Activated naive CD8-positive, alpha-beta T cell treated with anti-CD3 and anti-CD28 coated beads for 36 hours (primary cell): Measurements from ENCODE around the gene MAGI1. TPM values are rescaled to one million over a fixed set of nuclear protein-coding genes. Genes with fewer than 3 reads are reported as not detected.
A peak's percentile ranks its signal among the peaks of the same experiment; 100 is the strongest.

Source experiments
- DNase-seq: peaks from one replicate; pipeline ENCODE4 v3.0.0; 2021
- H3K27ac Mint-ChIP-seq: one replicate; pipeline ENCODE4 v1.8.0; 2022; ENCODE audit warnings: mild to moderate bottlenecking, moderate library complexity, mixed read lengths
- H3K27me3 Mint-ChIP-seq: one replicate; pipeline ENCODE4 v1.8.0; 2022; ENCODE audit warnings: mild to moderate bottlenecking, mixed read lengths
- H3K36me3 Mint-ChIP-seq: one replicate; pipeline ENCODE4 v1.8.0; 2021; ENCODE audit warnings: mild to moderate bottlenecking, mixed read lengths
- H3K4me1 Mint-ChIP-seq: one replicate; pipeline ENCODE4 v1.8.0; 2021; ENCODE audit warnings: mixed read lengths
- H3K4me3 Mint-ChIP-seq: one replicate; pipeline ENCODE4 v1.8.0; 2022; ENCODE audit warnings: mild to moderate bottlenecking, moderate library complexity, mixed read lengths
- H3K9me3 Mint-ChIP-seq: one replicate; pipeline ENCODE4 v1.8.0; 2022; ENCODE audit warnings: mixed read lengths
- total RNA-seq, 2 experiments: library from RNA; stranded (reverse); gene quantifications; one replicate each; pipeline ENCODE4 v1.2.3, GENCODE V29; 2021

Gene MAGI1
- total RNA-seq, 2 experiments from 2014 or later = 0.12 to 0.16 TPM

DNA sequence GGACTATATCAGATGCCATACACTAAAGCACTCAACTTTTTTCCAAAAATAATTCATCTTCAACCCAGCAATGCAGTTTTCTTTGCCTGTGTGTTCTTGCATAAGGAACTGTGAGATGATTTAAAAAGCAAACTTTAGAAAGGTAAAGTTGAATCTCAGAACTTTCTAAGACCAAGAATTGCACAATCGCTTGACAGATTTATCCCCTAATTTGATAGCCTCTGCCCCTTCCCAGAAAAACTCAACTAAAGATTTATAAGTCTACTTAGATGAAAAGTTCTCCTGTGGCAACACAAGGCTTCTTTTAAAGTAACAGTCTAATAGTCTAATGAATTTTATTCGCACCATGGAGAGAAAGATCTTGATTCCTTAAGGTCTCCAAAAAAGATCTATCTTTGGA lies 259.3 kb downstream of the MAGI1 start:
- H3K9me3 Mint-ChIP-seq = no peaks in the 10 kb centered on the region
- no peak overlapping the region for H3K4me3 Mint-ChIP-seq
- no peaks in the 10 kb centered on the region for H3K27me3 Mint-ChIP-seq
- H3K36me3 Mint-ChIP-seq = no peaks in the 10 kb centered on the region
- no peak overlapping the region for H3K27ac Mint-ChIP-seq
- H3K4me1 Mint-ChIP-seq = no peaks in the 10 kb centered on the region
- no peak for DNase-seq

DNA sequence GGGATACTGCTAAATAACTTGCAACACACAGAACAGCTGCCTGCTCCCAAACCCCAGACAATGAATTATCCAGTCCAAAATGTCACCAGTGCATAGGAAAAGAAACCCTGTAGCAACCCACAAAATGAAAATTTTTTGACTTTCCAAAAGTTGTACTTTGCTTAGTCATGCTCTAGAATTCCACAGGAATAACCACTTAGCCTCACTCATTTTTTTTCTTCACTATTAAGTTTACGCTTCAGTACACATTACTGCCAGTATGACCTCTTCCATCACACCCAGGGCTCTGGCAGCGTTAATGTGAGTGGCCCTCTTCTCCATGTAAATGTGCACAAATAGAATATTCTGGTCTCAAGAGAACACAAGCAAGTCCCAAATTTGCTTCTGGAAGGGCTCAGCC lies 259.8 kb downstream of the MAGI1 start:
- Mint-ChIP-seq H3K27ac (no peak overlapping the region), H3K36me3 (no peaks in the 10 kb centered on the region), H3K4me3 (no peak overlapping the region), H3K9me3 (no peaks in the 10 kb centered on the region), H3K27me3 (no peaks in the 10 kb centered on the region), H3K4me1 (no peaks in the 10 kb centered on the region)
- no peak for DNase-seq

DNA sequence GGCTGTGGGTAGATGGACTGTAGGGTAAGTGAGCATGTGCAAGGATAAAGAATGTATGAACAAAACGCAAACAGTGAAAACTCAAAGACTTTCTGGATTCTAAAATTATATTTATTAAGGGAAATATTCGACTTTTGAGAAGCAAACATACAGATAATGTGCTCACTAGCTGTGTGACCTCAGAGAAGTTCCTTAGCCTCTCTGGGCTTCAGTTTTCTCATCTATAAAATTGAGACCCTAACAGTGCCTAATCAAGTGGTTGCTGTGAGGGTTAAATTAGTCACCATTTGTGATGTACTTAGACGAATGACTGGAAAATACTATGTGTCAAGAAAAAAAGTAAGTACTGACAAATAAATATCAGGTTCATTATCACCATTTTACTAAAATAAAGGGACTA lies 261.7 kb downstream of the MAGI1 start:
- H3K27ac Mint-ChIP-seq = no peak overlapping the region
- DNase-seq = no peak
- H3K9me3 Mint-ChIP-seq = no peaks in the 10 kb centered on the region
- H3K36me3 Mint-ChIP-seq = no peaks in the 10 kb centered on the region
- no peaks in the 10 kb centered on the region for H3K27me3 Mint-ChIP-seq
- H3K4me1 Mint-ChIP-seq = no peaks in the 10 kb centered on the region
- H3K4me3 Mint-ChIP-seq = no peak overlapping the region

DNA sequence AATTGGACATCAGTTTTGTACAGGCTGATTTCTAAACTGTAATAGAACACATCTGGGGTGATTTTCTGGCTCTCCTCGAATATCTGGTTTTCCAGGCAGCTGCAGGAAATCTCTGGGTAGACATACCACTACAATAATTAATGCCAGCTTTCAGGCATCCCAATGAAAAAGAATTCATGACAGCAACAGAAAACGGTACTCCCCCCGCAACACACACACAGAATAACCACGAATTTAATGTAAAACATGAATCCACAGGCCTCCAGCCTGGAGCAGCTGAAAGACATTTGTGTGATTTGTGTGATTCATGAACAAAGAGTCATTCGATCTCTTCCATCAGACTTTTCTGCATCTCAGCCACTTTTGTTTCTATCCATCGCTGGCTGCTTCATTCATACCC lies 262.2 kb downstream of the MAGI1 start:
- H3K27me3 Mint-ChIP-seq = no peaks in the 10 kb centered on the region
- no peaks in the 10 kb centered on the region for H3K4me1 Mint-ChIP-seq
- no peak for DNase-seq
- no peaks in the 10 kb centered on the region for H3K36me3 Mint-ChIP-seq
- no peak overlapping the region for H3K27ac Mint-ChIP-seq
- no peak overlapping the region for H3K4me3 Mint-ChIP-seq
- H3K9me3 Mint-ChIP-seq = no peaks in the 10 kb centered on the region

DNA sequence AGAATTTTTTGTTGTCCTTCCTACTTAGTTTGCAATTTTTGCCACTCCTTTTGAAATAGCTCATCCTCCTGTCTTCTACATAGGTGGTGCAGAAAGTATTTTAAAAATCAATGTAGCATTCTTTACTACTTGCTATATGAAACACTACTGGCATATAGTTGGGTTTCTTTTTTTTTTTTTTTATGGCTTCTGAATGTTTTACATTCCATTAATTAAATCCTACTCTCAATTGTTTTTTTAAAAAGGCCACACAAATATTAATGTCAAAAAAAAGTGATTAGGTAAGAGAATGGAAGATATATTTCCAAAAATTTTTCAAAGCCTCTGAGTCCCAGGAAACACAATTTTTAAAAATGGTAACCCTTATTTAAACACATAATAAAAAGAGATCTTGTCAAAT lies 262.6 kb downstream of the MAGI1 start:
- Mint-ChIP-seq H3K27me3 (no peaks in the 10 kb centered on the region), H3K27ac (no peak overlapping the region), H3K9me3 (no peaks in the 10 kb centered on the region), H3K4me3 (no peak overlapping the region), H3K4me1 (no peaks in the 10 kb centered on the region), H3K36me3 (no peaks in the 10 kb centered on the region)
- no peak for DNase-seq

DNA sequence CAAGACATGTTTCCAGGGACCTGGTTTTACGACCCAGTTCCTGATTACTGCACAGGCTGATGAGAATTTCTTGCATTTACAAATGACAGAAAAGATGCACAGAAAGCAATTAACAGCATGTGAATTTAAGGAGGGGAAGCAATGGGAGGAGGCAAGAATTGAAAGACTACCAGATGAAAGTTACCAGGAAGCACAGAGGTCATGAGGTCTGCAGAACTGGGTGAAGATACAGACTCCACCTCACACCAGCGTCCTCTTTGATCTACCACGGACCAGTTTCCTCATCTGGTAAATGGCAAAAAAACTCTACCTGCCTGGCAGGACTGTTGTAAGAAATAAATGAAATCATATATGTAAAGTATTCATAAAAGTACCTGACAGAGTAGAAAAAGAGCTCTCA lies 266.0 kb downstream of the MAGI1 start:
- Mint-ChIP-seq H3K4me1 (no peaks in the 10 kb centered on the region), H3K9me3 (no peaks in the 10 kb centered on the region), H3K27ac (no peak overlapping the region), H3K36me3 (no peaks in the 10 kb centered on the region), H3K4me3 (no peak overlapping the region), H3K27me3 (no peaks in the 10 kb centered on the region)
- no peak for DNase-seq

DNA sequence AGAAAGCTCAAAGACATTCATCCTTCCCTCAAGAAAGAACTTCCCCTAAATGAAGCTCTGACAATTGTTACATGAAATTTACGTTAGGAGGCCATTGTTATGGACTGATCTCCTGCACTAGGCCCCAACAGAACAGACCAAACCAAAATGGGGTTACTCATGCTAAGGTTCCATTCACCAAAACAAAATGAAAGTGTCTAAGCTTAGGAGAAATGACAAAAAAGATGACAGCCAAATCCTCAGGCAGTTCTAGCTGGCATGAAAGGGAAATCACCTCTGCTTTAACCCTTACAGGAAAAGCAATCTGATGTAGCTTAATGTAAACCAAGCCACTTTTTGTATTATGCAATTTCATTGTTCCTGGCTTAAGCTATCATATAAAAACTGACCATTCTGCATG lies 271.2 kb downstream of the MAGI1 start:
- Mint-ChIP-seq H3K4me3 (no peak overlapping the region), H3K4me1 (no peaks in the 10 kb centered on the region)
- DNase-seq = no peak

DNA sequence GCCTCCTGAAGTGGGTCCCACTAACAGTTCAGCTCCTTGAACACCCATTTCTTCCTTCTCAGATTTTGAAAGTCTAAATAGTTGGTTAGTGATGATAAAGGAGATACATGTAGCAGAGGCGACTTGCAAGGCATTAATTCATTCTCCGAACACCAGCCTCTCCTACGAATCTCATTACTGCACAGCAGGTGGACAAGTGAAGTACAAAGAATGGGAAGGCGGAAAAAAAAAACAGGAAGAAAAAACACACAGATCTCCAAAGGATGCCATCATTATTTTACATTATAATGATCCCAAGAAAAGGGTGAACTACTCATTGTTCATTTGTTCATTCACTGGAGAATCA lies 276.5 kb downstream of the MAGI1 start:
- no peak overlapping the region for H3K4me3 Mint-ChIP-seq
- DNase-seq = no peak
- no peaks in the 10 kb centered on the region for H3K4me1 Mint-ChIP-seq
- H3K27ac Mint-ChIP-seq = no peak overlapping the region
- peaks cover 10% of the 10 kb centered on the region for H3K27me3 Mint-ChIP-seq
- no peaks in the 10 kb centered on the region for H3K36me3 Mint-ChIP-seq
- H3K9me3 Mint-ChIP-seq = no peaks in the 10 kb centered on the region

More for the DNA sequence above, 271.2 kb downstream of the MAGI1 start:
- Mint-ChIP-seq H3K36me3 (no peaks in the 10 kb centered on the region), H3K27me3 (no peaks in the 10 kb centered on the region), H3K27ac (no peak overlapping the region), H3K9me3 (no peaks in the 10 kb centered on the region)

DNA sequence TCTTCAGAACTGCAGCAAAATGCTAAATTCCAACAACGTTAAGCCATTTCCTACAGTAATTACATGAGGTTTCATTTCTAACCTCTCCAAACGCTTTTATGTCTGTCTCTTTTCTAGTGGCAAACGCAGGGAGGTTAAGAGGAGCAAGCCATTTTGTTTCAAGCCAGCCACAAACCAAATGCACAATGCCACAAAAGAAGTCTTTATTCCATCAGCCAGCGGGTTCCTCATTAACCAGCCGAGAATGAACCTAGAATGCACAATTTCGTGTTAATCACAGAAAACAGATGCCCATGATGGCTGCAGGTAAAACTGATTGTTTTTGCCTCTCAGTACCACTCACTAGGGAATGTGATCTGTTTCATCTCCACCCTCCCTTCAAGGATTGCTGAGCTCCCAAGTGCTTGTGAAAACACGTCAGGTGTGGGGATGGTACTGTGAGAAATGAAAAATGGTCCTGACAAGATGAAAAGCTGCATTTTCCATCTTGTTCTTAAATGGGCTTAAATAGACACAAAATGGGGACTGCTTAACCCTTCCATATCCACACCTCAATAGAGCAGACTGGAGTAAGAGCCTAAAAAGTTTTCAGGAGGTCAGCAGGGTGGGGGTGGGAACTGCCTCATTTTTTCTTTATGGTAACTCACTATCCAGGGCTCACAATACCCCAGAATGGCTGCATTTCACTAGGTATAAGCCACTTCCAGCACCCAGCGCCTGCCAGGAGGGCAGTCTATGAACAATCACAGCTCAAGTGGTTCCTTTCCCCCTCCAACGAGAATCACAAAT lies 277.1 kb downstream of the MAGI1 start:
- DNase-seq = no peak

DNA sequence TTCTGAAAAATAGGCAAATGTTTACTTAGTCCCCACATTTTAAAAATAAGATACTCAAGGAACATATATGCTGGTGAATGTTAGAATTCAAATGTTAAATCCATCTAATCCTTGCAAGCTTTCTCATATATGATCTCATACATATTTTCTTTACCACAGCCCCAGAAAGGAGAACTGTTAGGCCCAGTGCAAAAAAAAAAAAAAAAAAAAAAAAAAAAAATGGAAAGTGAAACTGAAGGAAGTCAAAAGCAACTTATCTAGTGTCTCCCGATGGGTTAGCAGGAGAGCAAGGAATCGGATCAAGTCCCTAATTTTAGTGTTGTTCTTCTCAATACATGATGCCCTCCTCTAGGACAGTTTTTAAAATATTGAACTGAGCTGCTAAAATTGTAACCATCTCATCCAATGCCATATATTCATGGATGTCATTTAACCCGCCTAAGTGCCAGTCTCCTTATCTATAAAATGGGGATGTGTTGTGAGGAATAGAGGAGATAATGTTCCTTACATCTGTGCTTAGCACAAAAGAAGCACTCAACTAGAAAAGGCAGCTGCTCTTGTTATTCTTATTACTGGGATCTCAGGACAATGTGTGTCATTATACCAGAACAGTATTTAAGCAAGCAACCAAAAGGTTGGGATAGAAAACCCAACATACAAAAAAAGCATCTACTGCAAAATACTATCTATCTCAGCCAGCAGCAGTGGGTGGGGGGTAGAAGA lies 279.7 kb downstream of the MAGI1 start:
- Mint-ChIP-seq H3K36me3 (no peaks in the 10 kb centered on the region), H3K4me1 (no peaks in the 10 kb centered on the region), H3K9me3 (no peaks in the 10 kb centered on the region), H3K27me3 (peaks cover 10% of the 10 kb centered on the region), H3K4me3 (no peak overlapping the region), H3K27ac (no peak overlapping the region)
- no peak for DNase-seq

More for the DNA sequence above, 277.1 kb downstream of the MAGI1 start:
- H3K27ac Mint-ChIP-seq = no peak overlapping the region
- H3K4me1 Mint-ChIP-seq = no peaks in the 10 kb centered on the region
- no peak overlapping the region for H3K4me3 Mint-ChIP-seq
- no peaks in the 10 kb centered on the region for H3K9me3 Mint-ChIP-seq
- H3K27me3 Mint-ChIP-seq = peaks cover 10% of the 10 kb centered on the region
- no peaks in the 10 kb centered on the region for H3K36me3 Mint-ChIP-seq

DNA sequence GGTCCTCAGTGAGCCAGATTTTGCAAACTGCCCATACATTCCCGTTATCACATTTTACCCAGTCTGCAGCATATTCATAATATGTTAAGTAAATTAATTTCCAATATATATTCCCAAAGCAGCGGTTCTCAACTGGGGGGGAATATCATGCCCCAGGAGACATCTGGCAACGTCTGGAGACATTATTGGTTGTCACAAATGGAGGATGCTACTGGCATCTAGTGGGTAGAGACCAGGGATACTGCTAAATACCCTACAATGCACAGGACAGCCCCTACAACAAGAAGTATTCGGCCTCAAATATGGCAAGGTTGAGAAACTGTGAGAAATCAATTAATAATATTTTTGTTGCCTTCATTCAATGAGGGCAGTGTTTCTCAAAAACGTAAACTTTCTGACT lies 280.3 kb downstream of the MAGI1 start:
- H3K27me3 Mint-ChIP-seq = peaks cover 10% of the 10 kb centered on the region
- H3K4me3 Mint-ChIP-seq = no peak overlapping the region
- no peak overlapping the region for H3K27ac Mint-ChIP-seq
- H3K4me1 Mint-ChIP-seq = no peaks in the 10 kb centered on the region
- no peak for DNase-seq
- H3K36me3 Mint-ChIP-seq = no peaks in the 10 kb centered on the region
- H3K9me3 Mint-ChIP-seq = no peaks in the 10 kb centered on the region

DNA sequence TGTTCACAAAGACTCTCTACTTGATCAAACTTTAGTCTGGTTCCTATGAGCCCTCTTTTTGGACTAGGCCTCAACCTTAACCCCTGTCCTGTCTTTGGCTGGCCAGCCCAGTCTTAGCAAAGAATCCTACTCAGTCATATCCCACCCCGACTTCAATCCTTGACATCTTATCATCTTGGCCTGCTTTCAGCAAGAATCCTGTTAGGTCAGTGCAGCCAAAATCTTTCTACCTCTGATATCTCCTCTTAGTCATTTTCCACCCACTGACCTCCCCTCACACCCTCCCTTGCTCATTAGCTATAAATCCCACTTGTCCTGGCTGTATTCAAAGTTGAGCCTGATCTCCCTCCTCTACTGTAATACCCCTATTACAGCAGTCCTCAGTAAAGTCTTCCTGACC lies 286.1 kb downstream of the MAGI1 start:
- H3K36me3 Mint-ChIP-seq = no peaks in the 10 kb centered on the region
- no peak for DNase-seq
- H3K27ac Mint-ChIP-seq = no peak overlapping the region
- H3K27me3 Mint-ChIP-seq = no peaks in the 10 kb centered on the region
- H3K4me1 Mint-ChIP-seq = no peaks in the 10 kb centered on the region
- H3K4me3 Mint-ChIP-seq = no peak overlapping the region
- no peaks in the 10 kb centered on the region for H3K9me3 Mint-ChIP-seq

DNA sequence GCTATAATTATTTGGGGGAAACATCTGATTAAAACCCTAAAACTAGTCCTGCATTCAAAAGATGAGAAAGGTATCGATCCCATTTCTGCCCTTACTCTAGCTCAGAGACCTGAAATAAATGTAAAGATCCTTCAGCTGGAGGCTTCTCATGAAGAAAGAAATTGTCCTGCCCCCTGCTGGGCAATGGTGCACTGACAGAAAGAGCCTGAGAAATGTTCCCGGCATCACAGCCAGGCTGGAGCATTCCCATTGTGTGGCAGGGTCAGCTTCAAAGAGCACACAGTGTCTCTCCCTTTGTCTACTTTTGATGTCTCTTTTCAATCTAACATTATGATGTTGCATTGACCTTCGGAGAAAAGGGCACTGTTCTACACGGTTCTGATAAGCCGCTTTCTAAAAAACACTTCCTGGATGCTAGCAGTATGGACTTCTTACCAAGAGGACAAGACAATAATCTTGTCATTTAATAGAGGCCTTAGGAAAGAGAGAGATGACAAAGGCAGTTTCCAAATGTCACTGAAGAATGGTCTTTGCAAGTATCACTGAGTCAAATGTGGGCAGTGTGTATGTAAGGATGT lies 287.5 kb downstream of the MAGI1 start:
- H3K27me3 Mint-ChIP-seq = no peaks in the 10 kb centered on the region
- DNase-seq = peak; percentile 3
- no peaks in the 10 kb centered on the region for H3K4me1 Mint-ChIP-seq
- H3K36me3 Mint-ChIP-seq = no peaks in the 10 kb centered on the region
- no peaks in the 10 kb centered on the region for H3K9me3 Mint-ChIP-seq
- no peak overlapping the region for H3K4me3 Mint-ChIP-seq
- no peak overlapping the region for H3K27ac Mint-ChIP-seq

DNA sequence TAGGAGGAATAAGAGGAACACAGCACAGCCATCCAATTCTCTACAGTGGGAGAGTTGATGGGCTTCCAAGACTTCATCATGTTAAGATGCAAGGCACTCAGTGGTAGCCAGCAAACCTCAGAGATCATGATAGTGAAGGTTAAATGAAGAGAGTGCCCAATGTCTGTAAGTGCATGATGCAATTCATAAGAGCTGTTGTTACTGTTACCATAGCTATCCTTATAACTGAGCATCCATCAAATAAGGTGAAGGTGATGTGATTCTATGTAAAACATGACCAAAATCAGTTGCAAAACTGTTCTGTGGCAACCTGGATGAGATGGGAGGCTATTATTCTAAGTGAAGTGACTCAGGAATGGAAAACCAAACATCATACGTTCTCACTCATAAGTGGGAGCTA lies 289.7 kb downstream of the MAGI1 start:
- Mint-ChIP-seq H3K4me1 (no peaks in the 10 kb centered on the region), H3K27me3 (no peaks in the 10 kb centered on the region), H3K36me3 (no peaks in the 10 kb centered on the region), H3K4me3 (no peak overlapping the region), H3K27ac (no peak overlapping the region), H3K9me3 (no peaks in the 10 kb centered on the region)
- no peak for DNase-seq

DNA sequence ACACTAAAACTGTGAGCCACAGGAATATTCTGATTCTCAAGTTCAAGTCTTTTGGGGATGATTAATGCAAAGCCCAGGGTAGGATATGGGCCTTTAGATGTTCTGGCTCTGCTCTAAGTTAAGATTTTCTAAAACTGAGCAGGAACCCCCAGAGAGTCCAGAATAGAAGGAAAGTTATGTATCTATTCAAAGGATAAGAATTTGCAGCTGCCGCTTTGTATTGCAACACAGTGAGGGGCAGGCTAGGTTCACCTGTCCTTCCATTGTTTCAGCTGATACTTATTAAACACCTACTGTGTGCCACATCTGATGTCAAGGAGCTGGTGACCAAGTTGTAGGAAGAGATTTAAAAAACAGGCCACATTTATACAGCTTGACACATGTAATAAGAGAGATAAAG lies 290.4 kb downstream of the MAGI1 start:
- Mint-ChIP-seq H3K4me1 (no peaks in the 10 kb centered on the region), H3K27ac (no peak overlapping the region), H3K27me3 (no peaks in the 10 kb centered on the region), H3K9me3 (no peaks in the 10 kb centered on the region), H3K4me3 (no peak overlapping the region), H3K36me3 (no peaks in the 10 kb centered on the region)
- no peak for DNase-seq

DNA sequence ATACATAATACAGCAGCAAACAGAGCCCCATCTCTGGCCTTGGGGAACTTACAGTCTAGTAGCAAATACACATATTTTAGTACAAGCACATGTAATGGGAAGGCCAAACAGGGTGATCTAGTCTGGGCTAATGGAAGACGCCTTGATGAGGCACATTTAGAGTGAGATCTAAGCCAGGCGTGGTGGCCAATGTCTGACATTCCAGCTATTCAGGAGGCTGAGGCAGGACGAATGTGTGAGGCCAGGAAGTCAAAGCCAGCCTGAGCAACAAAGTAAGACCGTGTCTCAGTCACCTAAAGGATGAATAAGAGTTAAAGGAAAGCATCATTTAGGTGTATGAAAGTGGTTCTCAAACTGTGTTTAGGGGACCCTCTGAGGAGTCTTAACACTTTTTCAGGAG lies 291.9 kb downstream of the MAGI1 start:
- Mint-ChIP-seq H3K27me3 (no peaks in the 10 kb centered on the region), H3K27ac (no peak overlapping the region), H3K4me3 (no peak overlapping the region), H3K9me3 (no peaks in the 10 kb centered on the region), H3K36me3 (no peaks in the 10 kb centered on the region), H3K4me1 (no peaks in the 10 kb centered on the region)
- DNase-seq = no peak
